ENCODE results near the gene ATP7A.

ATP7A gene

GRCh38 chrX:77945910-77946545 is 35.5 kb downstream of the ATP7A start:
- no peak for DNase-seq (ENCODE audit: low spot score)

- DNase-seq (ENCODE audit: low spot score): no peak
Measured at GRCh38 chrX:77946571-77946970, 36.1 kb downstream of the ATP7A start.

- DNase-seq (ENCODE audit: low spot score): no peak
Measured at GRCh38 chrX:77949840-77950239, 39.3 kb downstream of the ATP7A start.

- DNase-seq (ENCODE audit: low spot score): no peak
Measured at GRCh38 chrX:77952173-77952572, 41.7 kb downstream of the ATP7A start.

GRCh38 chrX:77953302-77953701 is 42.8 kb downstream of the ATP7A start:
- DNase-seq (ENCODE audit: low spot score): no peak

GRCh38 chrX:77953708-77954107 is 43.2 kb downstream of the ATP7A start:
- no peak for DNase-seq (ENCODE audit: low spot score)

GRCh38 chrX:77960567-77960966 is 50.1 kb downstream of the ATP7A start:
- no peak for DNase-seq (ENCODE audit: low spot score)

GRCh38 chrX:77961063-77961462 is 50.6 kb downstream of the ATP7A start:
- DNase-seq (ENCODE audit: low spot score): no peak

- no peak for DNase-seq (ENCODE audit: low spot score)
Measured at GRCh38 chrX:77962068-77962902, 51.8 kb downstream of the ATP7A start.

GRCh38 chrX:77966361-77966760 is 55.9 kb downstream of the ATP7A start:
- DNase-seq (ENCODE audit: low spot score): no peak

- DNase-seq (ENCODE audit: low spot score): no peak
Measured at GRCh38 chrX:77967631-77968030, 57.1 kb downstream of the ATP7A start.

GRCh38 chrX:77969538-77969937 is 59.0 kb downstream of the ATP7A start, which contains the start of gene PGAM4:
Gene PGAM4 (minus strand): TSS chrX:77969638. CDS start chrX:77969638, 0 bp downstream.
- DNase-seq (ENCODE audit: low spot score): no peak

- DNase-seq (ENCODE audit: low spot score): no peak
Measured at GRCh38 chrX:77975755-77976154, 65.3 kb downstream of the ATP7A start.

GRCh38 chrX:77977095-77977494 is 66.6 kb downstream of the ATP7A start:
- no peak for DNase-seq (ENCODE audit: low spot score)

- DNase-seq (ENCODE audit: low spot score): no peak
Measured at GRCh38 chrX:77977518-77977917, 67.0 kb downstream of the ATP7A start.

- no peak for DNase-seq (ENCODE audit: low spot score)
Measured at GRCh38 chrX:77979870-77980269, 69.4 kb downstream of the ATP7A start.

- DNase-seq (ENCODE audit: low spot score): no peak
Measured at GRCh38 chrX:78011846-78012245, 101.4 kb downstream of the ATP7A start.

GRCh38 chrX:78019586-78020483 is 109.3 kb downstream of the ATP7A start:
- DNase-seq (ENCODE audit: low spot score): no peak

GRCh38 chrX:78024349-78025059 is 114.0 kb downstream of the ATP7A start:
- DNase-seq (ENCODE audit: low spot score): peak; percentile 18

- no peak for DNase-seq (ENCODE audit: low spot score)
Measured at GRCh38 chrX:78027798-78028197, 117.3 kb downstream of the ATP7A start.

GRCh38 chrX:78029663-78030062 is 119.2 kb downstream of the ATP7A start:
- DNase-seq (ENCODE audit: low spot score): no peak

- no peak for DNase-seq (ENCODE audit: low spot score)
Measured at GRCh38 chrX:78035061-78035460, 124.6 kb downstream of the ATP7A start.

Data from COLO829 (cell line).